IPS-NIHi7 (cell line): ENCODE results near the gene F2RL3.
"Not testable (repeated sequence)": the region's sequence is repeated elsewhere in the genome, so short reads cannot be mapped to it uniquely, and the experiment has no call there.

Experiments
- DNase-seq: peaks from one replicate; pipeline ENCODE4 v3.0.0; 2012; ENCODE audit warnings: mixed read lengths; ENCODE audit errors: extremely low spot score

The F2RL3 gene

GRCh38 chr19:16874978-16875299 lies 13.9 kb upstream of the F2RL3 start:
- not testable (repeated sequence) for DNase-seq

GRCh38 chr19:16875584-16876555 lies 12.9 kb upstream of the F2RL3 start:
- DNase-seq, result no peak

GRCh38 chr19:16876904-16877361 lies 11.9 kb upstream of the F2RL3 start:
- DNase-seq, result no peak

GRCh38 chr19:16877581-16877980 lies 11.2 kb upstream of the F2RL3 start:
- DNase-seq, result no peak

GRCh38 chr19:16878181-16878965 lies 10.4 kb upstream of the F2RL3 start:
- no peak for DNase-seq

GRCh38 chr19:16880884-16881554 lies 7.8 kb upstream of the F2RL3 start:
- no peak for DNase-seq

- no peak for DNase-seq
These were observed 6.7 kb upstream of the F2RL3 start for GRCh38 chr19:16882146-16882545.

GRCh38 chr19:16883522-16883921 lies 5.3 kb upstream of the F2RL3 start:
- no peak for DNase-seq

GRCh38 chr19:16885166-16885565 lies 3.6 kb upstream of the F2RL3 start:
- DNase-seq, result no peak

- no peak for DNase-seq
These were observed 2.4 kb upstream of the F2RL3 start for GRCh38 chr19:16886305-16886880.

- DNase-seq, result no peak
These were observed 1.2 kb upstream of the F2RL3 start for GRCh38 chr19:16887353-16888265.

- DNase-seq, result no peak
These were observed 625 bp downstream of the F2RL3 start for GRCh38 chr19:16889366-16889882.

GRCh38 chr19:16889883-16890460 lies 1.2 kb downstream of the F2RL3 start:
- no peak for DNase-seq

GRCh38 chr19:16890461-16891184 lies 1.8 kb downstream of the F2RL3 start:
- no peak for DNase-seq

GRCh38 chr19:16891696-16892382 lies 3.0 kb downstream of the F2RL3 start:
- DNase-seq, result no peak

- DNase-seq, result no peak
These were observed 3.6 kb downstream of the F2RL3 start for GRCh38 chr19:16892436-16892835.

- DNase-seq, result no peak
These were observed 4.3 kb downstream of the F2RL3 start for GRCh38 chr19:16892868-16893685.

GRCh38 chr19:16893686-16893989 lies 4.8 kb downstream of the F2RL3 start:
- DNase-seq, result no peak
